Measurements from ENCODE around the gene TBL2. TPM values are rescaled to one million over a fixed set of nuclear protein-coding genes. Genes with fewer than 3 reads are reported as not detected.

Gene TBL2
- total and polyA plus RNA-seq, 5 donors: 6.4 to 26.1 (median 11.5) TPM

Other genes with a start within 250 kb of the TBL2 start
- under 1 TPM in 3 of 4 donors, not detected in 1; 0.14 to 0.23 (median 0.19) TPM for gene FZD9, start 144.8 kb downstream of the TBL2 start, total RNA-seq
- gene FZD9, start 144.8 kb downstream of the TBL2 start, polyA plus RNA-seq: 0.16 TPM
- 10 to 100 TPM; 39.9 to 48.3 (median 45.4) TPM for gene BAZ1B, start 56.3 kb downstream of the TBL2 start, total RNA-seq
- 24.4 TPM for gene BAZ1B, start 56.3 kb downstream of the TBL2 start, polyA plus RNA-seq
- gene BCL7B, start 20.9 kb downstream of the TBL2 start, total RNA-seq: 10 to 100 TPM; 75.5 to 83.5 (median 77.1) TPM
- gene BCL7B, start 20.9 kb downstream of the TBL2 start, polyA plus RNA-seq: 83.9 TPM
- 1 to 10 TPM; 3.2 to 5.9 (median 3.6) TPM for gene MLXIPL, start 45.9 kb upstream of the TBL2 start, total RNA-seq
- gene MLXIPL, start 45.9 kb upstream of the TBL2 start, polyA plus RNA-seq: 14.8 TPM
- gene VPS37D, start 89.3 kb upstream of the TBL2 start, total RNA-seq: 1 to 10 TPM; 1.6 to 2.5 (median 2.1) TPM
- 2.2 TPM for gene VPS37D, start 89.3 kb upstream of the TBL2 start, polyA plus RNA-seq
- 10 to 100 TPM; 14.5 to 21.1 (median 17.6) TPM for gene DNAJC30, start 104.9 kb upstream of the TBL2 start, total RNA-seq
- gene DNAJC30, start 104.9 kb upstream of the TBL2 start, polyA plus RNA-seq: 20.1 TPM
- 10 to 100 TPM; 53.0 to 72.0 (median 58.9) TPM for gene BUD23, start 105.0 kb upstream of the TBL2 start, total RNA-seq
- gene BUD23, start 105.0 kb upstream of the TBL2 start, polyA plus RNA-seq: 97.5 TPM
- 1 to 10 TPM; 1.7 to 3.1 (median 2.3) TPM for gene STX1A, start 141.1 kb upstream of the TBL2 start, total RNA-seq
- 1.8 TPM for gene STX1A, start 141.1 kb upstream of the TBL2 start, polyA plus RNA-seq
- 10 to 100 TPM; 21.1 to 28.7 (median 23.9) TPM for gene ABHD11, start 160.2 kb upstream of the TBL2 start, total RNA-seq
- 31.2 TPM for gene ABHD11, start 160.2 kb upstream of the TBL2 start, polyA plus RNA-seq
- not detected for gene CLDN3, start 191.7 kb upstream of the TBL2 start, total RNA-seq
- gene CLDN3, start 191.7 kb upstream of the TBL2 start, polyA plus RNA-seq: not detected